DMS53 treated with DMSO at 0.1 percent for 48 hours (cell line): ENCODE results near the gene TRPM1.

Experiments used
- DNase-seq: peaks from one replicate; lab custom pipeline; 2025; ENCODE audit not compliant: unreplicated experiment; lab: John Stamatoyannopoulos, UW

TRPM1 gene

GRCh38 chr15:31083370-31083780 is 18.1 kb downstream of the TRPM1 start:
- no peak for DNase-seq

- DNase-seq: no peak
Measured at GRCh38 chr15:31082771-31083369, 18.7 kb downstream of the TRPM1 start.

DNA sequence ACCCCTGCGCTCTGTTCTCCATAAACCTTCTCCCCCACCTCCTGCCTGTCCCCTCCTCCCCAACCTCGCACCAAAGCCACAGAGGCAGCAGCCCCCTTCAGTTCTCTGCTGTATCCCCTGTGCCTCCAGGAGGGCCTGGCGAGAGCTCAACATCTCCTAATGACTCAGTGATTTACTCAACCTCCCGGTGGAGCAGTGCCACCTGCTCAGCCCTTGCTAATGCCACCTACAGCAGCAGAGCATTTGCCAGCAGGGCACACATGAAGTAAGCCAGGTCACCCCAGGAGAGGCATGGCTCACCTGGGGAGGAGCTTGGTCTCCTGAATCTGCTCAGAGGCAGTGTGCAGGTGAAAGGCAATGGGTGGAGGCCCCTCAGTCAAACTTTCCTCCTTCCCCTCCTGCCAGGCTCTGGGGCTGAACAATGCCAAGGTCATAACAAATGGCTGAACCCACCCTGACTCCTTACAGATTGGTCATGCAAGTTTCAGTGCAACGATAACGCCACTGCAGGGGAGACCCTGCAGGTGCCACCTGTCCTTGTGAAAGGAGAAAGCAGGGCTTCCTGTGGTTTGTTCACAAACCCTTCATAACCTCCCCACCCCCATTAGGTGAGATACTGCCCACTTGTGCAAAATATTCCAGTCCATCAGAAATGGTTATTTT is 19.8 kb downstream of the TRPM1 start:
- no peak for DNase-seq

- no peak for DNase-seq
Measured at GRCh38 chr15:31081056-31081455, 20.5 kb downstream of the TRPM1 start.

- DNase-seq: no peak
Measured at GRCh38 chr15:31080591-31081014, 20.9 kb downstream of the TRPM1 start.

GRCh38 chr15:31079519-31079918 is 22.0 kb downstream of the TRPM1 start:
- DNase-seq: no peak

- DNase-seq: no peak
Measured at GRCh38 chr15:31078471-31078870, 23.1 kb downstream of the TRPM1 start.

DNA sequence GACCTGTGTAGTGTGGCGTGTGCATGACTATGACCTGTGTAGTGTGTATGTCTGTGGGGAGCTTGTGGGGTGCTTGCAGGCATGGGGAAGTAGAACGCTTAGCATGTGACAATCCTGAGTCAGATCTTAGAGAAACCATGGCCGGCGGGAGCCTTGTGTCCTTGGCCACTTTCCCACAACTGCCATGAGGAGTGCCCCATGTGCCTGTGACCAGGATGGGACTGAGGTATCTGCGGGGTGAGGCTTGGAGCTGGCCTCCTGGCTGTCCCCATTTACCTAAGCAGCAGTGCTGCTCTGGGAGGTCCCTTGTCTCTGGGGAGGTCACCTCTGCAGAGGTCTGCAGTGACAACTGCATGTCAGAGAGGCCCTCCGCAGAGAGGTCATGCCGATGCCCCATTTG is 23.6 kb downstream of the TRPM1 start:
- DNase-seq: no peak

DNA sequence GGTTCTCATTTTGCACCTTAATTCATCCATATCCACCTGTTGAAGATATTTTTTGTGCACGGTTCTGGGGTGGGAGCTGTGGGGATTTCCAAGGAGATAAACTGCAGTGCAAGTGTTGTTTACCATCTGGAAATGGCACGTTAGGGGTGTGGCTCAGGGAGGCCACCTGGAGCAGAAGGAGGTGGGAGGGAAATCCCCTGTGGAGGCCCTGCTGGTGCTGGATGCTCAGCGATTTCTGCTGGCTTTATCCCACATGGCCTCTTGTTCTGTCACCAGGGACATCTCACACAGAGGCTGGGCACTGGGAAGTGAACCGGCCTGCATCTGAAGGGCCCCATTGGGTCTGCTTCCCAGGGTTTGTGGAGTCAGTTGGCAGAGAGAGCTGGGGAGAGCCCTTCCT is 24.3 kb downstream of the TRPM1 start:
- no peak for DNase-seq

GRCh38 chr15:31074321-31074720 is 27.2 kb downstream of the TRPM1 start:
- DNase-seq: no peak

DNA sequence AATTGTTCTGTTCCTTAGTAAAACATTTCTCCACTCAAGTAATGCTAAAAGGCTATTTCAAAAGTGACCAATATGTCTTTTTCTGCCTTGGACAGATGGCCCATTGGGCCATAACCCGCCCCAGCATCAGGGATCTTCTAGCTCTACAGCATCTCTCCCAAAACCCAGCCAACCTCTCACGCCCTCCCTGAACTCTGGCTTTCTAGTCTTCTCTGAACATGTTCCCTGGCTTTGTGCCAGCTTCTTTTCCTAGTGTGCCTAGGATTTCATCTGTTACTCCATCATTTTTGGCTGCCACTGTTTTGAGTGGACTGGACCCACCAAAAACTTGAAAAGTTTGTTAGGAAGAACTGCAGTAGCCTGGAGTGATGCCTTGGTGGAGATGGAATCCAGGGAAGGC is 30.7 kb downstream of the TRPM1 start:
- DNase-seq: no peak

DNA sequence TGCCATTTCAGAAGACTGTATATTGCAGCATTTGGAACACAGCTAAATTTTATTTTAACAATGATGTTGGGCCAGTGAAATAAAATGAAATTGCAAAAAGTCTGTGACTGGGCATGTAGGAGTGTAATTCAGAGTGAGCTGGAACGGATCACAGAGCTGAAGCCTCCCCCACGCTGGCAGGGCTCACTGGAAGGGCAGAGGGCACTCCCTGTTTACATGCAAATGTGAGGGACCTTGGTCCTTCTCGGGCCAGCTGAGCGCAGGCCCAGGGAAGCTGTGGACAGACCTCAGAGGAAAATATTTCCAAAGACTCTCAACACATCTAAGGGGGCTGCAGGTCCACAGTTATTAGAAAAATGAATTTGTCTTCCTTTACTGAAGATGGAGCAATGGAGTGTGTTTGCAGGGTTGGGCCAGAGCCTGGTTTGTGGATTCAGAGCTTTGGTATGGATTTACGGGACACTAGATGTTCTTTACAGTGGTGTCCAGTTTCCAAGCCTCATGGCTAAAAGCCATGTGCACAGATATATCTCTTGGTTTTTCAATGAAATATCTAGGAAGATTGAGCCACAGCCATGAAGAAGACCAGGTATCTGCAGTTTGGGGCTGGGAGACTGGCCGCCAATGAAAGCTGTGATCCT is 32.0 kb downstream of the TRPM1 start:
- DNase-seq: no peak

DNA sequence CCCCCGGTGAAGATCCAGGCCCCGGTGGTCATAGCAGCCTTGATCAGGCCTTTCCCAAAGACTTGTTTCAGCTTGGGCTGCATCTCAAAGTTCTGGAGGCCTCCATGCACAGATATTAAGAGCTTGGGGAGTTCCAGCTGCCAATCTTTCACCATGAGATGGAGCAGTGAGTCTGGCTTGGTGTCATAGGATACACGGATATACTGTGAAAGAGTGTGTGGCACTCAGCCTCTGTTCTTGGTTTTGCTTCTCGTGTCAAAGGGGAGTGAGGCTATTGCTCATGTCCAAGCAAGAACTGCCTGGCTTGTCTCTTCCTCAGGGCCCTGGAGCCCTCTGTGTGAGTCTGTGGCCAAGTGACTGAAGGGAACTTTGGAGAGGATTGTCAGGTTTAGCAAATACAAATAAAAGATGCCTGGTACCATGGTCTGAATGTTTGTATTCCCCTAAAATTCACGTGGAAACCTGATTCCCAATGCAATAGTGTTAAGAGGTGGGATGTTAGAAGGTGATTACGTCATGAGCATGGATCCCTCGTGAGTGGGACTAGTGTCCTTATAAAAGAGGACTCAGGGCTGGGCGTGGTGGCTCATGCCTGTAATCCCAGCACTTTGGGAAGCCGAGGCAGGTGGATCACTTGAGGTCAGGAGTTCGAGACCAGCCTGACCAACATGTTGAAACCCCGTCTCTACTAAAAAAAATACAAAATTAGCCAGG is 33.5 kb downstream of the TRPM1 start:
- DNase-seq: no peak

- no peak for DNase-seq
Measured at GRCh38 chr15:31065824-31066223, 35.7 kb downstream of the TRPM1 start.

DNA sequence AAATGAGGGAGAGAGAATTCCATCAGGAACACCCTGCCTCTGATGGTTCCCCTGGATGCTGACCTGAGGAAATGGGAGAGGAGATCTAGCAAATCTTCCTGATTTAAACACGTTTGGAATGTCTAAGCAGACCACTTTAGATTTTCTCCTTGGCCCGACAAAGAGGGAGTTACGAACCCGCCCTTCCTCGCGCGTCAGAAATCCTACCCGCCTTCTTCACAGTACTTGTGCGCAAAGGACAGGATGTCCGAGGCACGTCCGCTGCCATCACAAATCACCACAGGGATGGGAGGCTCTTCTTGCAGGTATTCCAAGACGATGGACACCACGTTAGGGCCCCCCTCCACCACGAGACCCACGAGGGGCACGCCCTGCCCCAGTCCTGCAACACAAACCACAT is 38.6 kb downstream of the TRPM1 start:
- DNase-seq: no peak

DNA sequence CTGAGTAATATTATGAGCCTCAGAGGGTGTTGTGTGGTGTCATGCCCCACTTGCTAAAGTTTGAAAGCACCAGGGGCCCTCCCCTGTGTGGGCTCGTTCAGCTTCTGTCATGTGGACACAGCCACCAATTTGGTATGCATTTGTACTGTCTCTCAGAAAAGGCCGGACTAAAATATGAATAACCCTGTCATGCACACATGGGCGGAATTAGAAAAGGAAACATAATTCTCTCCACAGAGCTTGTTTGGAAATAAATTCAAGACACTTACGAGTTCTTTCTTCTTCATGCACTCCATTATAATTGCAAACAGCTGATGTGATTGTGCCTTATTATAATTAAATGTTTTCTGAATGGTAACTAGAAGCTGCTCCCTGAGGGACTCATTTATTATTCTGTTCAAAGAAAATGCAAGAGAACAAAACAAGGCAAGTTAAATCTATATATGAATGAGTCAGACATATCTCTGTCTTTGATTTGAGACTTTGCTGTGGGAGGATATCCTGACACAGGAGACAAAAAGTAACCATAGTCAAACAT is 39.1 kb downstream of the TRPM1 start:
- no peak for DNase-seq

DNA sequence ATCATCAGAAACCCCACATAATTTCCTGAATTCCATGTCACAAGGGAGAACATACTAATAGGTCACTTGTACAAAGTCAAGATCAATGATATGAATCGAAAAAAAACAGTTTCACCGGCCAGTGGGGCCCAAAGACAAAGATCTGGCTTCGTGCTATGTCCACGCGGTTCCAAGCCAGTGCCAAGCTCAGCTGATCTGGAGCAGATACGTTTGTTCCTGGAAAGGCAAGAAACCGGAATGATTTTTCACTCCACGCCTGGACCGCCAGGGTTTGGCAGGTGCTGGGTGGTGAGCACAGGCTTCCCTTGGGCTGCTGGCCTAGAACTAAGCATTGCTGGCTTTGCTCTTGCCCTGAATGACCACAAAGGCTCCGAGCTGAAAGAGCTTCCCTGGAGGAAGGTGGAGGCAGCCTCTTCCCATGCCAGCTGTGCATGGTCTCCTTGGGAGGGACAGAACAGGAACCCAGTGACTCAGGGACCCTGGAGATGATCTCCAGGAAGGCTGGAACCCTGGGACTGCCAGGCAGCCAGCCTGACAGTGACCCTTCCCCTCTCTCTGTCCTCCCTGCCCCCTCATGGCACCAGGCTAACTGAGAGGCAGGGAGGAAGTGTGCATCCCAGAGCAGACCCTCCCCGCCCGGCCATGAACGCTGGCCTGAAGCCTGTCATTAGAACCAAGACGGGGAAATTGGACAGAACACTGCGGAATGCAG is 40.9 kb downstream of the TRPM1 start:
- DNase-seq: no peak

DNA sequence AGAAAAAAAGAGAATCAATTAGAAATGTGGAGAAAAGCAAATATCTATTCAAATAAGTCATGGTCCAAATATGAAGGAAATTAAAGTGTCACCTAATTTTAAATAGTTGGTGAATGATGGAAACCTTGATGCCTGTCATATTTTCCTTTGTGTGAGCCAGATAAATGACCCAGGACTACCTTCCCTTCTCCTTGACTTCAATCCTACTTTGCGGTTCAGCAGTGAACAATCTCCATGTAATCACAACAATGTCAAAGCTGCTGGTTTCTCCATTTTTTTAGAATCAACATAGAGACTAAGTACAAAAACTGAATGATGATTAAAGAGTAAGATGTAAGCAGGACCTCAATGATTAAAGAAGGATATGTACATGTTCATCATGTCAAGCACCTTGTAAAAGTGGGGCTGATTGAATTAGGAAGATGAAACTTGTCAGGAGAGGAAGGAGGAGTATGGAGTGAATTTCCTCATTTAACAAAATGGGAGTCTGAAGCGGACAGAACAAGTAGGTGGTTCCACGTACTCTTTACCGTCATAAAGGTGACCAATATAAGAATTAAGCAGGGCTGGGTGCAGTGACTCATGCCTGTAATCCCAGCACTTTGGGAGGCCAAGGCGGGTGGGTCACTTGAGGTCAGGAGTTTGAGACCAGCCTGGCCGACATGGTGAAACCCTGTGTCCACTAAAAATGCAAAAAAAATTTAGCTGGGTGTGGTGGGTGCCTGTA is 43.1 kb downstream of the TRPM1 start:
- no peak for DNase-seq

DNA sequence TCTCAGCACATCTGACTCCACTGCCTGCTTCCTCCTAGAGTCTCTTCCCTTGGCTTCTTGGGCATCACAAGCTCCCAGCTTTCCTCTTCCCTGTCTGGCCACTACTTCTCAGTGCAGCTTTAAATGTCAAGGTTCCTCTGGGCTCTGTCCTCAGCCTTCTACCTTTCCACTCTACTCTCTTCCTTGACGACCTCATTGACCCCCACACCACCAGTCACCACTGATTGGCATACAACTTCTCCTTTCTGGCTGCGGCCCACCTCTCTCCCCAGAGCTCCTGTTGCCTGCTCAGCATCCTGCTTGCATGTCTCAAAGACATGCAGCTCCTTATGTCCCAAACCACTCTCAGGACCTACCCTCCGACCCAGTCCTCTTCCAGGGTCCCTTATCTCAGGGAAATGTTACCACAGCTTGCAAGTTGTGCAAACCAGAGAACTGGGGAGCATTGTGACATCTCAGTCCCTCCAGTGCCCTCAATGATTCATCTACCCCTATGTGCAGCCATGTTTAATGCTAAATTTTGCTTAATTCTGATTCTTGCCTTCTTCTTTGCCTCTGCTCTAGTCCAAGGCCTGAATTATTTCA is 49.9 kb downstream of the TRPM1 start:
- no peak for DNase-seq

GRCh38 chr15:31050953-31051352 is 50.6 kb downstream of the TRPM1 start:
- no peak for DNase-seq
